Activated CD4-positive, alpha-beta T cell treated with anti-CD3 and anti-CD28 coated beads for 1 hour (primary cell): ENCODE results near the gene SLC8B1.

Source experiments
- DNase-seq: peaks from one replicate; pipeline ENCODE4 v3.0.0-alpha.2; 2020

SLC8B1 gene

GRCh38 chr12:113292091-113292490, 42.8 kb downstream of the SLC8B1 start:
- no peak for DNase-seq

DNA sequence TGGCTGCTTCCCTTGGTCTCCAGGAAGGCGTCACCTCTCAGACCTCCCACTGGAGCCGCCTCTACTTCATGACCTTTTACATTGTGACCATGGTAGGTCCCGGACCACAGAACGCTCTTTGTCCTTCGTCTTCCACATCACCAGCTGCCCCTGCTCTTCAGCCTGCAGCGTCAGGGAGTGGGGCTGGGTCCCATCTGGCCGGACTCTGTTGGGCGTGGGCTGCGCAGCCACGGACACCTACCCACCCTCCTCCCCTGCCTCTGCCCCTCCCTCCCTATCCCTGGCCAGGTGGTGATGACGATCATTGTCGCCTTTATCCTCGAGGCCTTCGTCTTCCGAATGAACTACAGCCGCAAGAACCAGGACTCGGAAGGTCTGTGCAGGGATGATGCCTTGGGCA, 43.3 kb downstream of the SLC8B1 start:
- no peak for DNase-seq

- DNase-seq: no peak
These were observed 44.4 kb downstream of the SLC8B1 start for GRCh38 chr12:113290506-113290905.

DNA sequence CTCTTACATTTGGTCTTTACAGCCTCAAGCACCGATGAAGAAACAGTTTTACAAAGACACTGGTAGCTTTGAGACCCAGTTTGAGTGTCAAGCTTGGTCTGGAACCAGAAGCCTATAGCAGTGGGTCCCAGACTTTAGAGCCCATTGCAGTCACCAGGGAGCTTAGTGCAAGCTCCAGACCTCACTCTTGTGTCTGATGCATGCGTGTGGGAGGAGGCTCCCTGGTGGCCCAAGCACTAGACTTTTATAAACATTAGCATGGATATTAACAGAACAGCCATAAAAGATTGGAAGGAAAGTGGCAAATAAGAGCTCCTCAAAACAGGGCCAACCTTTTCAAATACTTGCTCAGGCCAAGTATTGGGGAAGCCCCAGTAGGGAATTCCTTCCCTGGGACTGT, 45.5 kb downstream of the SLC8B1 start:
- DNase-seq: no peak

DNA sequence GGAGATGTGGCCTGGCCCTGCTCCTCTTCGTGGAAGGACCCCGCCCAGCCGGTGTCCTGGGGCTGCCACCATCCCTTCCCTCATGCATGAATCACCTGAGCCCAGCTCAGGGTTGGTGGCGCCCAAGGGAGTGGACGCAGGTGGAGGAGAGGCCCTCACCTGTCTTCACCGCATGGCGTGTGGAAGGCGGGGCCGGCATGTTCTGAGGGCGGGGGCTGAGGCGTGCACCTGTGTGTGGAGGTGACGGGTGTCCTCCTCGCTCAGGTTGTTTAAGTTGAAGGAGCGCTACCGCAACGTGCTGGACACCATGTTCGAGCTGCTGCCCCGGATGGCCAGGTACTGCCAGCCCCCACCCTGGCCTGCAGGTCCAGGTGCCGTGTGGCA, 47.0 kb downstream of the SLC8B1 start:
- no peak for DNase-seq

- DNase-seq: no peak
These were observed 47.6 kb downstream of the SLC8B1 start for GRCh38 chr12:113287146-113287898.

GRCh38 chr12:113286712-113287111, 48.2 kb downstream of the SLC8B1 start:
- no peak for DNase-seq

DNA sequence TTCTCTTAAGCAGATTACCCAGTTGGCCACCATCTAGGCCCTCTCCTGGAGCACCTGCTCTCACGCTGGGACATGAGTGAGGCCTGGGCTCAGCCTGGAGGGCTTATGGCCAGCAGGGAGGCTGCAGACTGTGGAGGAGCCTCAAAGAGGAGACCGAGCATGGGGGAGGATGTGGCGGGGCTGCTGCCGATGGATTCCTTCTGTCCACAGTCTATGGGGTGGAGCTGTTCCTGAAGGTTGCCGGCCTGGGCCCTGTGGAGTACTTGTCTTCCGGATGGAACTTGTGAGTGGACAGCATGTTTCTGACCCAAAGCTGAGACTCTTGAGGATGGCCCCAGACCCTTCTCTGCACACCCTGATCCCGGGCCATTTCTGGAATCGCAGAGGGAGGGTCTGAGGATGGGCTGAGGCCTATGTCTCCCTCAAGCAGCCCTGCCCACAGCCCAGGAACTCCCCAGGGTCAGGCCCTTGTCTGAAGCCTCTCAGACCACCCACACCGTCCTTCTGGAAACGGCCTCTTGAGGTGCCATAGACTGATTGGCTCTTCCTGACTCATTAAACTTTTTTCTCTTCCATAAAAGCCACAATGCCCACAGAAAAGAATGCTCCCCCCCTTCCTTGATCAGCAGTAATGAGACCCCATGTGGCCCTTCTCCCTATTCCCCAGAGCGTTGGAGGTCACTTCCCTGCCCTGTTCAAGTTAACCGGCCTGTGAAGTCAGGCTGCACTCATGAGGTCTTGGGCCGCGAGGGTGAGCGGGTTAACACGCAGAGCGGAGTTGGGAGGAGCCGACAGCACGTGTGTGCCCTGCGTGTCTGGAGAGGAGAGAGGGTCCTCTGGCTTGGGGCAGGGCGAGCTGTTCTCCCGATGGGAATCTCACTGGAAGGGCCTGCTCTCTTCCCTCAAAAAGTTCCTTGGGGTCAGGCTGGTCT, 49.0 kb downstream of the SLC8B1 start:
- DNase-seq: no peak

- DNase-seq: no peak
These were observed 50.2 kb downstream of the SLC8B1 start for GRCh38 chr12:113284751-113285150.

GRCh38 chr12:113278633-113279032, 56.3 kb downstream of the SLC8B1 start:
- no peak for DNase-seq

GRCh38 chr12:113278141-113278540, 56.8 kb downstream of the SLC8B1 start:
- DNase-seq: no peak

- no peak for DNase-seq
These were observed 57.4 kb downstream of the SLC8B1 start for GRCh38 chr12:113277511-113277910.

DNA sequence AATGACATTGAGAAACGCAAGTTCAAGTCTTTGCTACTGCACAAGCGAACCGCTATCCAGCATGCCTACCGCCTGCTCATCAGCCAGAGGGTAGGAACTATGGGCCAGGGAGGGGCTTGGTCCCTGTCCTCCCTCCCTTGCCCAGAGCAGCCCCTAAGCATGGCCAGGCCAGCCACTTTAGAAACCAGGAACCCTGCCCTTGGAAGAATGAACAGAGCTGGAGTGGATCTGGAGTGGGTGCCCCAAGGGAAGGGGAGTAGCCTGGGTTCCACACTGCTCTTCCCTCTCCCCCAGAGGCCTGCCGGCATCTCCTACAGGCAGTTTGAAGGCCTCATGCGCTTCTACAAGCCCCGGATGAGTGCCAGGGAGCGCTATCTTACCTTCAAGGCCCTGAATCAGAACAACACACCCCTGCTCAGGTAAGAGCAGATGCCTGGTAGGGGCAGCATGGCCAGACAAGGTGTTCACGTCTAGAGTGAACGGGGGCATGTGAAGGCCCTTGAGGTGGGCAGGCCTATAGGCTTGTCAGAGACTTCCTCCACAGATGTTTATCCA, 57.9 kb downstream of the SLC8B1 start:
- DNase-seq: no peak

DNA sequence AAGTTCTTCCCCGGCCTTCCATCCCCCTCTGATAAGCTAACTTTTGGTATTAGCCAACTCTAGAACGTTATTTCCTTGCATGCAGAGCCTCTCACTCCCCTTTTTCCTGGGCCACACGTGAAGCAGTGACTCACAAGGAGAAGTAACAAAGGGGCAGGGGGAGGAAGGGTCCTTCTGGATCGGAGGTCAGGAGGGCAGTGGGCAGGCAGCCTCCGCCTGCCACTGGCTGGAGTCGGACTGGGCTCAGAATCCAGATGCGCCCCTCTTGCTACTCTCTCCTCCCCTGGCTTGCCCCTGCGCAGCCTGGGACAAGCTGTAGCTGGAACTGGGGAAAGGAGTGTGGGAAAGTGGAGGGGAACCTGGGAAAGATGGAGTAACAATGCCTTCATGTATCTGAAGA, 58.6 kb downstream of the SLC8B1 start:
- DNase-seq: no peak

DNA sequence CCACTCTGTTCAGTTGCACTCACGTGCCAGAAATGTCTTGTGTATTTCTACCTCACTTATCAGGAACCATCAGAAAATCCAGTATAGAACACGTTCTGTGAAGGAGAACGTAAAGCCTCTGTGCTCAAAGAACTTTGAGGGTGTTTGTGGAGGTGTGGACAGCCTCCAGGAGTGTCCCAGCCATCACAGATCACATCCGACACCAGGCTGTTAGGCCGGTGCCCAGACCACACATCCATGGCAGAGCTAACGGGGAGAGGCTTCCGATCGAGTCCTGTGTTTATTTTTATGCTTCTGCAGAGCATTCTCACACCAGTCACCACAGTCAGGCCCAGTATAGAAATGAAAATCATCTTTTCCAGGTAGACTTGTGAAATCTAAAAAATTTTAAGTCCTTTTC, 60.1 kb downstream of the SLC8B1 start:
- DNase-seq: no peak

- no peak for DNase-seq
These were observed 61.7 kb downstream of the SLC8B1 start for GRCh38 chr12:113273053-113273725.

DNA sequence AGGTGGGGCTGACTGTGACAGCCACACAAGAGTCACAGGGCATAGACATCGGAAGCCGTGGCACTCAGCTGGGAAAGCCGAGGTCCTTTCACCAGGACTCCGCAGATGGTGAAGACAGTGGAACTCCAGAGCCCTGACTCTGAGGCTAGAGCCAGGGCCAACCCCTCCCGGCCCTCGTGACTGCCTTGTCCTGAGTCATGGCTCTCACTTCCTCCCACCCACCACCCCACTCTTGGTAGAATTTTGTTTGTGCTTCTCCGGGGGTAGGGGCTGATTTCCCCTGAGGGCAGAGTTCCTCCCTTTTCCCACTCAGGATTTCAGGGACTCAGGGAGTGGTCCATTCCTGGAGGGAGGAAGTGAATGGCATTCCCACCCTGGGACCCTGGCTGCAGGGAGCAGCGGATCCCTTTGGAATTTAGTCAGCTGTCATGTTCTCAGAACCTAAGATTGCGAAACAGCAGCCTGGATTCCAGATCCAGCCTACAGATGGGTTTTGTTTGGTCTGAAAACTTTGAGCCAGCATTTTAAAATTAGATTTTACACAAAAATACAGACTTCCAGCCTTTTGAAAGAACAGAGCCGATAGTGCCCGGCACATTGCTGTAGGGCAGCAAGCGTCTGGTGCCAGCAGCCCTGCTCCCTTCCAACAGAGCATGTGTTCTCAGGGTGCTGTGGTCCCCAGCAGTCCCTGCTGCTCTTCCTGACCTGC, 62.9 kb downstream of the SLC8B1 start:
- no peak for DNase-seq

DNA sequence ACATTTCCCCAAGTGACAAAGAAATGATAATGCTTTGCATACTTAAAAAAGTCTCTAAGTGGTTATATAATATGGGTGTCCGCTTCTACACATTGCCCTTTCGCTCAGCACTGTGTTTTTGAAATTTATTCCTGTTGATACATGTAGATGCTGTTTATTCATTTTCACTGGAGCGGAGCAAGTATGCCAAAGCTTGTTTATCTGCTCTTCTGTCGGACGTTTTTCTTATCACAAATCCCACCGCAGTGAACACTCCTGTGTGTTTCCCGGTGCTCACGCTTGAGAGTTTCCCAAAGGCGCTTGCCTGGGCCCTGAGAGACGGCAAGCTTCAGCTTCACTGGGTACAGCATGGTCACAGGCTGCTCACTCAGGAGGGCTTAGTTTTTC, 63.5 kb downstream of the SLC8B1 start:
- DNase-seq: no peak

DNA sequence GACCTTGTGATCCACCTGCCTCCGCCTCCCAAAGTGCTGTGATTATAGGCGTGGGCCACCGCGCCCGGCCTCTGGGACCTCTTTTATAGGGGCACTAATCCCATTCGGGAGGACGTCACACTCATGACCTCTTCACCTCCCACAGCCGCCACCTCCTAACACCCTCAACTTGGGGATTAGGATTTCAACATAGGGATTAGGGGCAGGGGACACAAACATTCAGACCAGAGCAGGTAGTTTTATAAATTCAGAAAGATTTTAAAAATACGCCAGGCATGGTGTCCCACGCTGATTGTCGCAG, 64.2 kb downstream of the SLC8B1 start:
- DNase-seq: no peak

GRCh38 chr12:113269257-113269943, 65.5 kb downstream of the SLC8B1 start:
- no peak for DNase-seq

DNA sequence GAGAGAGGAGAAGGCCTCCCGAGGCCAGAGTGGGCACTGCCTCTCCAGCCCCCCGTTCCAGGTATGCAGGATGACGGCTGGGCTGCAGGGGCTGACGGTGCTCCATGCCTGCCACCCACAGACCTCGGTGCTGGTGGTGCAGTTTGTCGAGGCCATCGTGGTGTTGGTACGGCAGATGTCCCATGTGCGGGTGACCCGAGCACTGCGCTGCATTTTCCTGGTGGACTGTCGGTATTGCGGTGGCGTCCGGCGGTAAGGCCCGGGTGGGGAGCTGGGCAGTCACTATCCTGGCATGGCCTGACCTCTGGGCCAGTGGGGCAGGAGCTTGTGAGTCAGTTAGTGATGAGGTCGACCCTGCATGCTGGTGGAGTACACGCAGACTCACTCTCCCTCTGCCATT, 66.3 kb downstream of the SLC8B1 start:
- no peak for DNase-seq

- no peak for DNase-seq
These were observed 66.8 kb downstream of the SLC8B1 start for GRCh38 chr12:113268136-113268535.
